Measurements from ENCODE around the gene LRRC8A. TPM values are rescaled to one million over a fixed set of nuclear protein-coding genes. Genes with fewer than 3 reads are reported as not detected.
"Not testable (repeated sequence)": the region's sequence is repeated elsewhere in the genome, so short reads cannot be mapped to it uniquely, and the experiment has no call there.

Gene LRRC8A
- total RNA-seq, 1 experiment from 2014 or later, result 43.2 TPM

DNA sequence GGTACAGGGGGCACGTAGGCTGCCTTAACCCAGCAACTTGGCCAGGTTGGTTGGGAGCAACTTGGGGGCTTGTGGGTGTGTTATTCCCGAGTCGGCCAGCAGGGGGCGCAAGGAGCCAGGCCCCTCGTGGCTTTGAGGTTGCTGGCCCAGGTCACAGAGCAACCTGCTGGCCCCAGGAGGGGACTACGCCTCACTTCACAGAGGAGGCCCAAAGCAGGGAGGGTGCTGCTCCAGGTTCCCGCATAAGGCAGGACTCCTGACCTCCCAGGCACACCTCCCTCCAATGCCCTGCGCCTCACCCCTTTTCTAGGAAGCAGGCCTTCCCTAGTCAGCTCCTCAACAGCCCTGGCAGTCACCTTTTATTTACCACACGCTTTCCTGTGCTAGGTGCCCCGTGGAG is 18.3 kb upstream of the LRRC8A start:
- peak; percentile 81 for DNase-seq (ENCODE audit: low spot score)

DNA sequence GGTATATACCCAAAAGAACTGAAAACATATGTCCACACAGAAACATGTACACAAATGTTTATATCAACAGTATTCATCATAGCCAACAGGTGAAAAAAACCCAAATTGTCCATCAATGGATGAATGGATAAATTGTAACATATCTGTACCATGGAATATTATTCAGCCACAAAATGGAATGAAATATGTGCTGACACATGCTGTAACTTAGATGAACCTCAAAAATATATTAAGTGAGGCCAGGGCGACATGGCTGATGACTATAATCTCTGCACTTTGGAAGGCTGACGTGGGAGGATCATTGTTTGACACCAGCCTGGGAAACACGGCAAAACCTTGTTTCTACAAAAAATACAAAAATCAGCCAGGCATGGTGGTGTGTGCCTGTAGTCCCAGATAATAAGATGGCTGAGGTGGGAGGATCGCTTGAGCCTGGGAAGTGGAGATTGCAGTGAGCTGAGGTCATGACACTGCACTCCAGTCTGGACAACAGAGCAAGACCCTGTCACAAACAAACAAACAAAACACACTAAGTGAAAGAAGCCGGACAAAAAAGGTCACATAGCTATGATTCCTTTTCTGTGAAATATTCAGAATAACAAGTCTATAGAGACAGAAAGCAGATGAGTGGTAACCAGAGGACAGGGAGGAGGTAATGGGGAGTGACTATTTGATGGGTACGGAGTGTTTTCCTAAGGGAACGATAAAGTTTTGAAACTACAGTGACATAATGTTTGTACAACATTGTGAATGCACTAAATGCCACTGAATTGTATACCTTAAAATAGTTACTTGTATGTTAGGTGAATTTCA is 11.6 kb upstream of the LRRC8A start:
- DNase-seq (ENCODE audit: low spot score), result no peak

DNA sequence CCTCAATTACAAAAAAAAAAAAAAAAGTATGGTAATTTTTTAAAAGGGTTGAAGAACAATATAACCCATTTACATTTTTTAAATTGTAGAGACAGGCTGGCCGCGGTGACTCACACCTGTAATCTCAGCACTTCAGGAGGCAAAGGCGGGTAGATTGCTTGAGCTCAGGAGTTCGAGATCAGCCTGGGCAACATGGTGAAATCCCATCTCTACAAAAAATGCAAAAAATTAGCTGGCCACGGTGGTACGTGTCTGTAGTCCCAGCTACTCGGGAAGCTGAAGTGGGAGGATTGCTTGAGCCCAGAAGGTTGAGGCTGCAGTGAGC is 11.0 kb upstream of the LRRC8A start:
- DNase-seq (ENCODE audit: low spot score), result not testable (repeated sequence)

DNA sequence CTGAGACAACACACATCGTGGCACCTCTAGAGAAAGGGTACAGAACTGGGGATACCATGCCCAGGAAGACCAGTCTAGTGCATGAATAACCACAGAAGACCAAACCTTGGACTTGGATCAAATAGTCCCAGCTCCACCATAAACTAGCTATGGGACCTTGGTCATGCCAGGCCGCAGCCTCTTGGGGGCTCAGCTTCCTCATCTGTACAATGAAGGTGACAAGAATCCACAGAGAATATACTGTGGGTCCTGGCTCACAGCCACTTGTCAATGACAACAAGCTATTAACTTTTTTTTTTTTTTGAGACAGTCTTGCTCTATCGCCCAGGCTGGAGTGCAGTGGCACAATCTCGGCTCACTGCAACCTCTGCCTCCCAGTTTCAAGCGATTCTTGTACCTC is 4.1 kb upstream of the LRRC8A start:
- DNase-seq (ENCODE audit: low spot score), result peak; percentile 13

DNA sequence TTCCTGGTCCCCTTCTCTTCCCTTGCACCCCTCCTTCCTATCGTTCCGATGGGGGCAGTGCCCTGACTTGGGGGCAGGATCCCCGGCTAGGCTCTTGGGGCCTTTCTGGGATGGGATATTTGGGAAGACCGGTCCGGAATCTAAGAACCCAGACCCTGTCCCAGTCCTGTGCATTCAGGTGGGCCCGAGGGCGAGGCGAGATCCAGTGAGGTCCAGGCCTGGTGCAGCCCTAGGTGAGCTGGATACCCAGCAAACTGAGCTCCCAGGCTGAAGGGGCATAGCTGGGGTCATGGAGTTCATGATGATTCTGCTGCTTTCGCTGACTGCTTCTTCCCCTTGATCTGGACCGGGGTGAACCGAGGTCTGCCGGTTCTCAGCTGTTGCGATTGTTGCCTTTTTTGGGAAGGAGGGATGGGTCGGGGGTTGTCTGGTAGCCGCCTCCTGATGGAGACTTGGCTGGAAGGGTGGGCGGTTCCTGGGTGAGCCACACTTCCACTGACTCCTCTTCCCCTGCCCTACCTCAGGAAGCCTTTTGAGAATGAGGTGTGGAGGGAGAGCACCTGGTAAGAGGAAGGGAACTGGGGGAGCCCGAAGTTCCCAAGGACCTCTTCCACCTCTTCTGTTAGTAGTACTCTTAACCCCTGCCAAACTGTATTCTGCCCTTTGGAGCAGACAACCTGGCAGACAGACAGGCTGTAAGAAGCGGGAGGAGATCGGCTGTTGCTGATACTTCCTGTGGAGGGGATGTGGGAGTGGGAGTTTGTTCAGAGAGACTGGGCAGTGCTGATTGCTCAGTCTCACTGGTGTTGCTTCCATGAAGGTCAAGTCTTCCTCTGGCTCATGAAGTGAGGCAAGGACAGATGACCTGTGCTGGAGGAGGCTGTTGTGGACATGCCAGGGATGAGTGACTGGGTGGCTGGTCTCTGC is 1.0 kb downstream of the LRRC8A start:
- no peak for DNase-seq (ENCODE audit: low spot score)

DNA sequence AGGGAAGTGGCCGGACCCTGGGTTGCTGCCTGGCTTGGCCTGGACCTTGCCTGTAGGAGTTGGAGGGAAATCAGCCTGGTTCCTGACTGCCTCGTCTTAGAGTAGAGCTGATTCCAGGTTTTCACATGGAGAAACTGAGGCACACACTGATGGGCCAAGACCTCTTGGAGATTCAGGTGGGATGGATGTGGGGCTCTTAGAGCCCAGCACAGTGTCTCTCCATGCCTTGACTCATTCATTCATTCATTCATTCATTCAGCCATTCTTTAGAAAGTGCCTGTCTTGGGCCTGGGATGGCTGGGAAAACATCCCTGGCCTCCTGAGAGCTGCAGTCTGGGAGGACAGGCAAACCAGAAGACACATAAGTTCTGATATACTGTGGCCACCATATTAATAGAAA is 2.2 kb downstream of the LRRC8A start:
- no peak for DNase-seq (ENCODE audit: low spot score)

DNA sequence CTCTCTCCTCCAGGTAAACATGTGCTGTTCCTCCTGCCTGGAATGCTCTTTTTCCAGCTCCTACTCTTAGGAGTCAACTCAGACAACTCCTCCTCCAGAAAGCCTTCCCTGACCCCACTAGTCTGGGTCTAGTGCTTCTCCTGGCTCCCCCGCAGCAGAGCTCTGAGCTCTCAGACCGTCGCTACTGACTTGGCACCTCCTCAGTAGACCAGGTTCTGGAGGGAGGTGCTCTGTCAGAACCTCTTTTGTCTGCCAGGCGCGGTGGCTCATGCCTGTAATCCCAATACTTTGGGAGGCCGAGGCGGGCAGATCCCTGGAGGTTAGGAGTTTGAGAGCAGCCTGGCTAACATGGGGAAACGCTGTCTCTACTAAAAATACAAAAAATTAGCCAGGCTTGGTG is 3.4 kb downstream of the LRRC8A start:
- DNase-seq (ENCODE audit: low spot score), result no peak

DNA sequence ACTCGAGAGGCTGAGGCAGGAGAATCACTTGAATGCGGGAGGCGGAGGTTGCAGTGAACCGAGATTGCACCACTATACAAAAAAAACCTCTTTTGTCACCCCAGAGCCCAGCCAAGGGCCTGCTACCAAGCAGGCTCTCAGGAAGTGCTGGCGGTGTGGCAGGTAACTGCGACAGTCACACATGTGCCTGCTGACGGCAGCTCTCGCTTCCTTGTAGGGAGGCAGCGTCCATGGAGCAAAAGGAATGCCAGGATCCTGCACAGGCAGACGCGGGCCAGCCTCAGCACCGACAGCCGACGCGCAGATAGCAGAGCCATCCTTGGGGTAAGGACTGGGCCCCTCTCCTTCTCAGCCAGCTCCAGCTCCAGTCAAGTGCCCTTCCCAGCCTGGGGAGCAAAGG is 3.9 kb downstream of the LRRC8A start:
- no peak for DNase-seq (ENCODE audit: low spot score)

GRCh38 chr9:128886211-128886891 is 4.4 kb downstream of the LRRC8A start:
- no peak for DNase-seq (ENCODE audit: low spot score)

DNA sequence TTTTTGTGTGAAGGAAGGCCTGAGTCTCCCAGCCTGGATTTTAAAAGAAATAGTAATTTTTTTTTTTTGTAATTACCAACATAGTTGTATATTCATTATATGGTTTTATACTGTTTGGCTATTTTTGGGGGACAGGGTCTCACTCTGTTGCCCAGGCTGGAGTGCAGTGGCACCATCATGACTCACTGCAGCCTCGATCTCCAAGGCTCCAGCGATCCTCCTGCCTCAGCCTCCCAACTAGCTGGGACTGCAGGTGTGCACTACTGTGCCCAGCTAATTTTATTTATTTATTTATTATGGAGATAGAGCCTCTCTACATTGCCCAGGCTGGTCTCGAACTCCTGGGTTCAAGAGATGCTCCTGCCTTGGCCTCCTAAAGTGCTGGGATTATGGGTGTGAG is 5.1 kb downstream of the LRRC8A start:
- no peak for DNase-seq (ENCODE audit: low spot score)

- DNase-seq (ENCODE audit: low spot score), result no peak
Observed at GRCh38 chr9:128887914-128888350, 6.0 kb downstream of the LRRC8A start.

GRCh38 chr9:128891321-128892220 is 9.6 kb downstream of the LRRC8A start:
- no peak for DNase-seq (ENCODE audit: low spot score)

GRCh38 chr9:128892221-128892921 is 10.4 kb downstream of the LRRC8A start:
- peak; percentile 52 for DNase-seq (ENCODE audit: low spot score)

- no peak for DNase-seq (ENCODE audit: low spot score)
Observed at GRCh38 chr9:128893354-128893753, 11.4 kb downstream of the LRRC8A start.

DNA sequence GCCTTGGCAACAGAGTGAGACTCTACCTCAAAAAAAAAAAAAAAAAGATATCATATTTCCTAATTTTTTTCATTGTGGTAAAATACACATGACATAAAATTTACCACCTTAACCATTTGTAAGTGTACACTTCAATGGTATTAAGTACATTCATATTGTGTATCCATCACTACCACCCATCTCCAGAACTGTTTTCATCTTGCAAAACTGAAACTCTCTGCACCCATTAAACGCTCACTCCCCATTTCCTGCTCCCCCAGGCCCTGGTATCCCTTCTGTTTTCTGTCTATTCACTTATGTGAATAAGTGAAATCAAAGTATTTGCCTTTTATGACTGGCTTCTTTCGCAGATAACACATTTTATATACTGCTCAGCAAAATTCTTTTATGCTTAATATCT is 12.8 kb downstream of the LRRC8A start:
- no peak for DNase-seq (ENCODE audit: low spot score)

- no peak for DNase-seq (ENCODE audit: low spot score)
Observed at GRCh38 chr9:128895556-128895955, 13.6 kb downstream of the LRRC8A start.

DNA sequence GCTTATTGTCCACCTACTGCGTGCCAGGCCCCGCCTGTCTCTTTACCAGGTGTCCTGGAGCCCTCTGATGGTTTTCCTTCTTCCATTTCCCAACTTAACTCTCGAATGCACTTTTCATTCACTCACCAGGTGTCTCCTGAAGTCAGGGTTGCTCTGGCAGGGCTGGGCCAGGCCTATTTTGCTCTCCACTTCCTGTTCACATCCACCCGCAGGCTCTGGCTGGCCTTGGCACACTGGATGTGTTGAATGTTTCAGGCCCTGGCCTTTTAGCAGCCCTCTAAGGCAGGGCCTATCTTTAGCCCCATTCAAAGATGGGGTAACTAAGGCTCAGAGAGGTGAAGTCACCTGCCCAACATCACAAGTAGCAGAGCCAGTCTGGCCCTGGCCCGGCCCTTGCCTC is 16.4 kb downstream of the LRRC8A start:
- no peak for DNase-seq (ENCODE audit: low spot score)

GRCh38 chr9:128898845-128899565 is 17.1 kb downstream of the LRRC8A start:
- no peak for DNase-seq (ENCODE audit: low spot score)

- DNase-seq (ENCODE audit: low spot score), result peak; percentile 44
Observed at GRCh38 chr9:128899566-128900322, 17.8 kb downstream of the LRRC8A start.

All from HT-29 (cell line).